ENCODE measurements around the gene ZPBP2. TPM values are rescaled to one million over a fixed set of nuclear protein-coding genes. Genes with fewer than 3 reads are reported as not detected.
"Not testable (repeated sequence)": the region's sequence is repeated elsewhere in the genome, so short reads cannot be mapped to it uniquely, and the experiment has no call there.

The ZPBP2 gene
- total RNA-seq, 2 donors from 2014 or later: 0.37 TPM; not detected in 1

DNA sequence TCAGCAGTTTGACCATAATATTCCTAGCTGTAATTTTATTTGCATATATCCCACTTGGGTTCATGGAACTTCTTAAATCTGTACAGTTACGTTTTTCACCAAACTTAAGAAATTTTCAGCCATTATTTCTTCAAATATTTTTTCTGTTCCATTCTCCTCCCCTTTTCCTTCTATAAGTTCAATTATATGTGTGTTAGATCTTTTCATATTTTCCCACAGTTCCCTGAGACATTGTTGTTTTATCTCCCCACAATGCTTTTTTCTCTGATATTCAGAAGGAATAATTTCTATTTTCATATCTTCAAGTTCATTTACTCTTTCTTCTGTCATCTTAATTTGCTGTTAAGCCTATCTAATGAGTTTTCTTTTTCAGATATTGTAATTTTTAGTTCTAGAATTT is 29.9 kb upstream of the ZPBP2 start:
- Mint-ChIP-seq H3K4me3 (no peak overlapping the region), H3K27ac (no peak overlapping the region)
- no peak for ATAC-seq

DNA sequence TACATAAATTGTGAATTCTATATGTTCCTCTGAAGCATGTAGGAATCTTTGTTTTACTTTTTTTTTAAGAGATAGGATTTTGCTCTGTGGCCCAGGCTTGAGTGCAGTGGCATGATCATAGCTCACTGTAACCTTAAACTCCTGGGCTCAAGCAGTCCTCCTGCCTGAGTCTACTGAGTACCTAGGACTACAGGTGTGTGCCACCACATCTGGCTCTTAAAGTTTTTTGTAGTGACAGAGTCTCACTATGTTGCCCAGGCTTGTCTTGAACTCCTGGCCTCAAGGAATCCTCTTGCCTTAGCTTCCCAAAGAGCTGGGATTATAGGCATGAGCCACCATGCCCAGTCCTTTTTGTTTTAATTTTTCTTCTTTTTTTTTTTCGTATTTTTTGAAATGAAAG is 29.2 kb upstream of the ZPBP2 start:
- Mint-ChIP-seq H3K27ac (no peak overlapping the region), H3K4me1 (peaks cover 17% of the 10 kb centered on the region)

More for the DNA sequence above, 29.9 kb upstream of the ZPBP2 start:
- Mint-ChIP-seq H3K27me3 (no peaks in the 10 kb centered on the region), H3K36me3 (ENCODE audit: low read depth) (peaks cover 10% of the 10 kb centered on the region), H3K4me1 (peaks cover 10% of the 10 kb centered on the region)
- no peaks in the 10 kb centered on the region for H3K9me3 ChIP-seq (ENCODE audit: control insufficient read depth, low read length, poor library complexity, severe bottlenecking)
- DNase-seq: no peak

DNA sequence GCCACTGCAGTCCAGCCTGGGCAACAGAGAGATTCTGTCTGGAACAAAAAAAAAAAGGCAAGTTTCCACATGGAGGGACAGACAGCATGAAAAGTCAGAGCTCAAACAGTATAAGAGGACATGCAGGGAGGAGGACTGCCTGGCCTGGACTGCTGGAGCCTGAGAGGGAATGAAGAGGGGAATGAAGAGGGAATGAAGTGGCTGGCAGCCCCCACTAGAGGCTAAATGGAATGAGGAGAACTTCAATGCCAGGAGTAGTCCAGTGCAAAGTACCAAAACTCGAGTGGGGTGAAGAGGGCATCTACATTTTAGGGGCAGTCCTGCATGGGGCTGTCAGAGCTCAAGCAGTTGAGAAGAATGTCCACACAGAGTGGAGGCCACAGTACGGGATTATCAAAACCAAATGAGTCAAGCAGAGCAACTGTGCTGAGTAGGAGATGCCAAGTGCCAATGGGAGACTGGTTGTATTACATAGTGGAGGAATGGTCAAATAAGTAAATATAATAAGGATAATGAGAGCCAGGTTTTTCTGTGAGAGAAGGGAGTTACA is 26.8 kb upstream of the ZPBP2 start:
- H3K27me3 Mint-ChIP-seq: no peaks in the 10 kb centered on the region
- peak overlapping the region; percentile 69 for H3K27ac Mint-ChIP-seq
- no peak overlapping the region for H3K4me3 Mint-ChIP-seq
- H3K9me3 ChIP-seq (ENCODE audit: control insufficient read depth, low read length, poor library complexity, severe bottlenecking): no peaks in the 10 kb centered on the region
- ATAC-seq (no peak), DNase-seq (no peak)
- H3K4me1 Mint-ChIP-seq: peaks cover 23% of the 10 kb centered on the region
- peaks cover 7% of the 10 kb centered on the region for H3K36me3 Mint-ChIP-seq (ENCODE audit: low read depth)

More for the DNA sequence above, 29.2 kb upstream of the ZPBP2 start:
- Mint-ChIP-seq H3K4me3 (no peak overlapping the region), H3K27me3 (no peaks in the 10 kb centered on the region), H3K36me3 (ENCODE audit: low read depth) (peaks cover 12% of the 10 kb centered on the region)
- no peaks in the 10 kb centered on the region for H3K9me3 ChIP-seq (ENCODE audit: control insufficient read depth, low read length, poor library complexity, severe bottlenecking)
- DNase-seq: no peak
- ATAC-seq: no peak

DNA sequence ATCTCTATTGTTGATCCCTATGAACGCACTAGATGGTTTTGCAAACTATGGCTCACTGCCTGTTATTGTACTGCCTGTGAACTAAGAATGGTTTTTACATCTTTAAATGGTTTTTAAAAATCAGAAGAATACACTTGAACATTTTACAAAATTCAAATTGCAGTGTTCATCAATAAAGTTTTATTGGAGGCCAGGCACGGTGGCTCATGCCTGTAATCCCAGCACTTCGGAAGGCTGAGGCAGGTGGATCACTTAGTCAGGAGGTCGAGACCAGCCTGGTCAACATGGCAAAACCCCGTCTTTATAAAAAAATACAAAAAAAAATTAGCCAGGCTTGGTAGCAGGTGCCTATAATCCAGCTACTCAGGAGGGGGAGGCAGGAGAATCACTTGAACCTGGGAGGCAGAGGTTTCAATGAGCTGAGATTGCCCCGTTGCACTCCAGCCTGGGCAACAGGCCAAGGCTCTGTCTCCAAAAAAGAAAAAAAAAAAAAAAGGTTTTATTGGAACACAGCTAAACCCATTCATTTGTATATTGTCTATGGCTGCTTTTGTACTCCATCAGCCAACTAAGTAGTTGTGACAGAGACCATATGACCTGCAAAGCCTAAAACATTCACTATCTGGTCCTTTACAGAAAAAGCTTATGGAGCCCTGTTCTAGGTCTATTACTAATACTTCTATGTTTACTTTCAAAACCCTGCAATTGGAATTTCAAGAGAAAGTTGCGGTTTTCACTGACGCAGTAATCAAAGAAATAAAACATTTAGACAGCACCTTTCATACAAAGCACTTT is 22.8 kb upstream of the ZPBP2 start:
- Mint-ChIP-seq H3K4me1 (peaks cover 42% of the 10 kb centered on the region), H3K36me3 (ENCODE audit: low read depth) (peaks cover 7% of the 10 kb centered on the region), H3K27me3 (no peaks in the 10 kb centered on the region), H3K4me3 (no peak overlapping the region), H3K27ac (peak overlapping the region; percentile 90)
- ATAC-seq (peak; percentile 29), DNase-seq (no peak)
- H3K9me3 ChIP-seq (ENCODE audit: control insufficient read depth, low read length, poor library complexity, severe bottlenecking): no peaks in the 10 kb centered on the region

GRCh38 chr17:39846205-39846604 is 21.8 kb upstream of the ZPBP2 start:
- peak overlapping the region; percentile 75 for H3K27ac Mint-ChIP-seq
- peaks cover 41% of the 10 kb centered on the region for H3K4me1 Mint-ChIP-seq
- no peaks in the 10 kb centered on the region for H3K9me3 ChIP-seq (ENCODE audit: control insufficient read depth, low read length, poor library complexity, severe bottlenecking)
- no peaks in the 10 kb centered on the region for H3K27me3 Mint-ChIP-seq
- no peak for ATAC-seq
- DNase-seq: no peak
- peaks cover 5% of the 10 kb centered on the region for H3K36me3 Mint-ChIP-seq (ENCODE audit: low read depth)
- H3K4me3 Mint-ChIP-seq: peak overlapping the region; percentile 5

DNA sequence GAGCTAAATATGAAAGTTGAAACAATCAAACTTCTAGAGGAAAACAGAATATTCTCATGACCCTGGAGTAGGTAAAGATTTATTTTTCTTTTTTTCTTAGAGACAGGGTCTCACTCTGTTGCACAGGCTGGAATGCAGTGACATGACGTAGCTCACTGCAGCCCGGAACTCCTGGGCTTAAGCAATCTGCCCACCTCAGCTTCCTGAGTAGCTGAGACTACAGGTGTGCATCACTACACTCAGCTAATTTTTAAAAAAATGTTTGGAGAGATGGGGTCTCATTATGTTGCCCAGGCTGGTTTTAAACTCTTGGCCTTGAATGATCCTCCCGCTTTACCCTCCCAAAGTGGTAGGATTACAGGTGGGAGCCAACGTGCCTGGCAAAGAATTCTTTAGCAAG is 19.4 kb upstream of the ZPBP2 start:
- ATAC-seq (peak; percentile 64), DNase-seq (no peak)
- Mint-ChIP-seq H3K4me3 (peak overlapping the region; percentile 9), H3K27me3 (no peaks in the 10 kb centered on the region), H3K27ac (peak overlapping the region; percentile 83), H3K36me3 (ENCODE audit: low read depth) (no peaks in the 10 kb centered on the region), H3K4me1 (peaks cover 45% of the 10 kb centered on the region)
- no peaks in the 10 kb centered on the region for H3K9me3 ChIP-seq (ENCODE audit: control insufficient read depth, low read length, poor library complexity, severe bottlenecking)

- ATAC-seq; DNase-seq; H3K36me3 Mint-ChIP-seq (ENCODE audit: low read depth); H3K4me3 Mint-ChIP-seq; H3K27me3 Mint-ChIP-seq; H3K27ac Mint-ChIP-seq; H3K9me3 ChIP-seq (ENCODE audit: control insufficient read depth, low read length, poor library complexity, severe bottlenecking): not testable (repeated sequence)
- H3K4me1 Mint-ChIP-seq: peaks cover 39% of the 10 kb centered on the region
Observed at GRCh38 chr17:39850186-39850585, 17.8 kb upstream of the ZPBP2 start.

DNA sequence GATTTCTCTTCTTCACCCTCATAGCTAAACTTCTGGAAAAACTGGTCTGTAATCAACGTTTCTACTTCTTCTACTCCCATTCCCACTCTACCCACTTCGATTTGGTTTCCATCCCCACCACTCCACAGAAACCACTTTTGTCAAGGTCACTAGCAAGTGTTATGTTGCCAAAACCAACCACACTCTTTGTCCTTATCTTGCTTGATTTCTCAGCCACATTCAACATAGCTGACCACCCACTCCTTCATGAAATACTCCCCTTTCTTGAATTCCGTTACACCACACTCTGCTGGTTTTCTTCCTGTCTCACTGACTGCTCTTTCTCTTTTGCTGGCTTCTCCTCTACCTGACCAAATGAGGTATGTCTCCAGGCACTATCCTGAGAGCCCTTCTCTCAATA is 15.8 kb upstream of the ZPBP2 start:
- no peak for DNase-seq
- Mint-ChIP-seq H3K4me1 (peaks cover 35% of the 10 kb centered on the region), H3K27ac (peak overlapping the region; percentile 56), H3K27me3 (no peaks in the 10 kb centered on the region), H3K4me3 (peak overlapping the region; percentile 8), H3K36me3 (ENCODE audit: low read depth) (peaks cover 2% of the 10 kb centered on the region)
- H3K9me3 ChIP-seq (ENCODE audit: control insufficient read depth, low read length, poor library complexity, severe bottlenecking): no peaks in the 10 kb centered on the region
- ATAC-seq: no peak

GRCh38 chr17:39854909-39855308 is 13.1 kb upstream of the ZPBP2 start:
- no peaks in the 10 kb centered on the region for H3K9me3 ChIP-seq (ENCODE audit: control insufficient read depth, low read length, poor library complexity, severe bottlenecking)
- ATAC-seq (no peak), DNase-seq (no peak)
- Mint-ChIP-seq H3K27me3 (no peaks in the 10 kb centered on the region), H3K27ac (no peak overlapping the region), H3K36me3 (ENCODE audit: low read depth) (peaks cover 2% of the 10 kb centered on the region), H3K4me1 (peaks cover 22% of the 10 kb centered on the region), H3K4me3 (no peak overlapping the region)

- peaks cover 26% of the 10 kb centered on the region for H3K4me1 Mint-ChIP-seq
Observed at GRCh38 chr17:39855911-39856649, 11.9 kb upstream of the ZPBP2 start.

GRCh38 chr17:39861235-39861634 is 6.8 kb upstream of the ZPBP2 start:
- Mint-ChIP-seq H3K27me3 (no peaks in the 10 kb centered on the region), H3K4me1 (peaks cover 32% of the 10 kb centered on the region), H3K36me3 (ENCODE audit: low read depth) (no peaks in the 10 kb centered on the region), H3K27ac (peak overlapping the region; percentile 97), H3K4me3 (peak overlapping the region; percentile 90)
- ATAC-seq (no peak), DNase-seq (no peak)
- no peaks in the 10 kb centered on the region for H3K9me3 ChIP-seq (ENCODE audit: control insufficient read depth, low read length, poor library complexity, severe bottlenecking)

More at GRCh38 chr17:39855911-39856649, 11.9 kb upstream of the ZPBP2 start:
- H3K27me3 Mint-ChIP-seq; DNase-seq; H3K27ac Mint-ChIP-seq; ATAC-seq; H3K36me3 Mint-ChIP-seq (ENCODE audit: low read depth); H3K9me3 ChIP-seq (ENCODE audit: control insufficient read depth, low read length, poor library complexity, severe bottlenecking); H3K4me3 Mint-ChIP-seq: not testable (repeated sequence)

- DNase-seq (no peak), ATAC-seq (no peak)
- peaks cover 43% of the 10 kb centered on the region for H3K4me1 Mint-ChIP-seq
- H3K9me3 ChIP-seq (ENCODE audit: control insufficient read depth, low read length, poor library complexity, severe bottlenecking): no peaks in the 10 kb centered on the region
- H3K27me3 Mint-ChIP-seq: no peaks in the 10 kb centered on the region
- H3K36me3 Mint-ChIP-seq (ENCODE audit: low read depth): no peaks in the 10 kb centered on the region
- peak overlapping the region; percentile 93 for H3K4me3 Mint-ChIP-seq
- H3K27ac Mint-ChIP-seq: peak overlapping the region; percentile 97
Observed at GRCh38 chr17:39863244-39863917, 4.6 kb upstream of the ZPBP2 start.

Measured in T-helper 17 cell (primary cell).